Measurements from ENCODE around the gene CFAP299.

DNA sequence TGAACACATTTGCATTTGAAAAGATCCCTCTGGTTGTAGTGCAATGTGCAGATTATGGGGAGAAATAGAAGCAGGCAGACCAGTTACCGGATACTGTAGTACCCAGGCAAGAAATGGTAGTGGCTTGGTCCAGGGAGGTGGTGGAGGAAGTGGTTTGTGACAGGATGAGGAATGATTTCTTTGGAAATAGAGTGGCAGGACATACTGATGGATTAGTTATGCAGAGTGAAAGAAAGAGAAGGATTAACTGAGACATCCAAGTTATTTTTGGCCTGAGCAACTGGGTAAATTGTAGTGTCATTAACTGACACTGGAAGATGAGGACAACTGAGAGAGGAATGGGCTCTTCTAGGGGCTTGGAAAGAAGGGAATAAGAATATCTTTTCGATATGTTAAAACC is 139.7 kb downstream of the CFAP299 start:
- TF ChIP-seq POLR2A (IDR thresholded peaks at IDR 0.05; ENCODE audit: low read depth, low read length) (no peak), POLR2AphosphoS5 (IDR thresholded peaks at IDR 0.05; ENCODE audit: low read depth, low read length) (no peak), TAF1 (IDR thresholded peaks at IDR 0.05; ENCODE audit: low read depth, low read length) (no peak), POU2F2 (IDR thresholded peaks at IDR 0.05; ENCODE audit: low read depth, low read length) (no peak), SPI1 (IDR thresholded peaks at IDR 0.05; ENCODE audit: low read depth, low read length) (no peak)

Data from GM12891 (cell line).